Measurements from ENCODE around the gene DLST.
A peak's percentile ranks its signal among the peaks of the same experiment; 100 is the strongest.

Gene DLST

DNA sequence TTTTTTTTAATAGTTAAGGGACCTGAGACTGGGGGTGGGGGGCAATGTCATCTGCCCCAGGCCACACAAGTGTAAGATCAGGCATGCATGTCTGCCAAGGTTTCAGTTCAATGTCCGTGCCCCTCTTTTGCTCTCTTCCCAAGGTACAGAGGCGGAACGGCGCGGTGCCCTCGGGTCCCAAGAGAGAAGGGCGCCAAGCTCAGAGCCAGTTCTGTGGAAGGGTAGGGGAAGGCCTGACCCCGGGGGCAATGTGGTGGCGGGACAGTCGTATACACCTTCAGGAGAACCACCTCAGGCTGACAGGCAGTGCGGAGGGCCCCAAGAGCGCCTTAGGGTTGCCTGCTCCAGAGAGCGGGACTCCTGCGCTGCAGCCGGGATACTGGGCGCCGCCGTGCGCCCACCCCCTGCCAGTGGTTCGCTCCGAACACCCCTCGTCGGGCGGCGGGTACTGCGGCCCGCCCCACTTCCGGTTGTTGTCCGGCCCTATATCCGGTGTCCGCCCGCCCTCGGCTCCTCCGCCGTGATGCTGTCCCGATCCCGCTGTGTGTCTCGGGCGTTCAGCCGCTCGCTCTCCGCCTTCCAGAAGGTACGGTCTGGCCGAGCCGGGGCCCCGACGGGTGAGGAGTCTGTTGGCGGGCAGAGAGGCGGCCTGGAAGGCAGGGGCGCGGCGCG lies at the start of gene DLST:
Gene DLST (plus strand): TSS at position 486 of the 672 bp plus-strand sequence. CDS start 38 bp downstream, at position 524.
- DNase-seq, result peak; percentile 70

DNA sequence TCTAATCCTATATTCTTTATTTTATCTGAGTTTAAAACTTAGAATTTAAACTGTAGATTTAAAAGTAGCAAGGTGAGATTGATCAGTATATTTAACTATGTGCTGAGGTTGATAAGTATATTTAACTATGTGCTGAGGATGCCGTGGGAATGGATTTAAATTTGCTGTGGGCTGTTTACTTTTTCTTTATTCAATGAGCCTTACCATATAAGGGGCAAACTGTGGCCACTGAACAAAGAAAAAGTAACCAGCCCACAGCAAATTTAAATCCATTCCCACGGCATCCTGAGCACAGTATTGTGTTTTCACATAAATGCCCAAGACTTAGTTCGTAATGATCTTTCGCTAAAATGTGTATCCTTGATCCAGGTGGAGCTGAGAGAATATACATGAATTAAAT lies 48.9 kb upstream of the DLST start:
- DNase-seq, result no peak

DNA sequence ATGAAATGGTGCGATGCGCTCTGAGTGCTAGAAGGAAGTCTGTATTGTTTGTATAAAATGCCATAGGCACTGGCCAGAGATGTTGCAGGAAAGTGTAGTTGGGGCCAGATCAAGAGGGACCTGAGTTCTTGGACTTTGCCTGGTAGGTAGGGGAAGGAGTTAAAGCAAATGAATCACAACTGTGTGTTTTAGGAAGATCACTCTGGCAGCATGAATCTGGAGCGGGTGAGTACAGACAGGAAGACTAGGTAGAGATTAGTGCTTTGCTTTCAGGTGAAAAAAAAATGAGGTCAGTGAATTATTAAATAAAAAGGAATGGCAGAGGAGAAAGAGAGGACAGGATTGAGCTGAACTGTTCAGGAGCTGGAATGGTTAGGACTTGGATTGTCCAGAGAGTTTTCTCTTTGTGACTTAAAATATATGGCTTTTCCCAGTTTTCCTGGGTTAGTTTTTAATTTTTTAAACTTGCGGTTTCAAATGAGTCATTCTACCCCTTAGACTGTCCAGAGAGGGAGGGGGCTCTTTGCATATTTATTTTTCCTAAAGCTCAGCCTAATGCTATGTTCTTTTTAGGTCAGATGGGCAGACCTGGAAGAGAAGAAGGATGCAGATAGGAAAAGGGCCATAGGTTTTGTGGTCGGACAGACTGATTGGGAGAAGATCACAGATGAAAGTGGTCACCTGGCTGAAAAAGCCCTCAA lies 46.9 kb upstream of the DLST start:
- DNase-seq, result no peak

DNA sequence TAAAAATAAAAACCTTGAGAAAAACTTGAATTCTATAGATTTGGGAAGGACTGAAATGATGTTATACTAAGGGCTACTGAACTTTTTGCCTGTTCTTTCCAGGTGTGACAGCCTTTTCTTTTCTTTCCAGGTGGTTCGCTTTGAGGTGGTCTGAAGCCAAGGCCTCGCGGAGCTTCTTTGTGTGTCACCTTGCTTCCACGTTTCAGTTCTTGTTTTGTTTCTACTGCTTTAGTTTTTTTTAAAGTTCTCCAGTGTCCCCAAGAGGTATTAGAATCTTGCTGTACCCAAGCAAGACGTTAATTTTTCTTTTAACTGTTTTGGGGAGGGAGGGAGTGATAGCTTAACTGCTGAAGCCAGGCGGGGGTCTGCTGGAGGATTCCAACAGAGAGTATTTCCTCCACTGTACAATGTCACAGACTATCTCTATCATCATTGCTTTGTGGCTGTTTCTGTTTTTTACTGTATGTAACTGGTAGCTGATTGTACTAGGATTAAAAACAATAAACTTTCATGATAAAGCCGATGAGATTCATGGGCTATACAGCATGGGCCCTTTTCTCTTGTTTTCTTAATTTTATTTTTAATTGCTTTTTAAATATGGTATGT lies 46.0 kb upstream of the DLST start:
- DNase-seq, result no peak

DNA sequence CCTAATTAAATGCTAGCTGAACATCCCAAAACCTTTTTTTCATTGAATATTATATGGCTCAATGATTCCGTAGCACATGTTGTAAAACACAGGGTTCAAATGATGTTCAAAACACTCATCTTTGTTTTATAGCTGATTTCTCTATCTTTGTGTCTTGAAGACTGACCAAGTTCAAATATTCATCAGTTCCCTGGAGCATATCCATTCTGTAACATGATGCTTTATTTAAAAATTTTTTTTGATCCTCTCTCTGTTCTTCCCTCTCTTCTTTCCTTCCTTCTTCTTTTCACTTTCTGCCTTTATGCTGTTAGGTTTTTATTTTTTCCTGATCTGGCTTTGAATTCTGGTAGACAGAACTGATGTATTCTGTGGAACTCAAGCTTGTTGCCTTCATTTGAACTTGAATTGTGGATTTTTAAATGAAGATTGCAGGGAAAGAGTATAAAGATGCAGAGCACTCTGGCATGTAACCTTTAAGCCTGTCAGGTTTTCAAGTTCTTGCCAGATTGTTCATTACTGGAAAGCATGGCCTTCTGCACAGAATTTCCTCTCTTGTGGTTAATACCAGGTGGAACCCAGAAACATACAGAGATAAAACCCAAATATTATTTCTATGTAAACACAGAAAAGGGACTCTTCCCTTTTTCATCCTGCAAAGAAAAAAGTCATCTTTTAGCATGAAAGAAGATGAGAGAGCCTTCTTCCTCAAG lies 45.3 kb upstream of the DLST start:
- no peak for DNase-seq

DNA sequence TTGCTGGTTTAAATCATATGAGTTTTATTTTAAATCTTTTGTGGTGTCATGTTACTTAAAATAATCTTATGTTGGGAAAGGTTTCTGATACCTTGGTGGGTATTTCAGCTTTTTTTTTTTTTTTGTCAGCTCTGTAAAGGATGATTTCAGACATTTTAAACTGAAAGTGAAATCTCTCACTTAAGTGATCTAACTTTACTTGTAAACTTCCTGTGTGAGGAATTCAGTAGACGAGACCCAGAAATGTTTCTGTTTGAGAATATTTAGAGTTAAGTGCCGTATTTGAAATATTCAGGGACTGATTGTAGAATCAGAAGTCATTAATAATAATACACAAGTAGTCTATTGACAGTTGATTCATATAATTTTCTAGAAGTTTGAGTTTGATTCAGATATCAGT lies 43.5 kb upstream of the DLST start:
- DNase-seq, result no peak

DNA sequence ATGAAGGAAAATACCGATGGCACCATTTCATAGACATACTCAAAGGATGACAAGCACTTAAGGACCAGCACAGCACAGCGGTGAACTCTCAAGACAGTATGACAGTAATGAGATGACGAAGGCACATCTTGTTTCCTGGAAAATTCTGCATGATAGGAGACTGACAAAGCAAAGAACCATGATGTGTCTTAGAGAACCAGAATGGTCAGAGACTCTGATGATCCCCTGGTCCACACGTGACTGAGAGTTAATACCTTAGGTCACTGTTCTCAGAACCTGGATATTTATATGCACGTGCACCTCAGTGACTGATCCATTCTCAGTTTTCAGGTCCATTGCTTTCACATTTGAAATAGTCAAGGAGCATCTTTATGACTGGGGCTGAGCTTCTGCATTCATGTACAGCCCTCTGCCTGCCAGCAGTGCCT lies 41.1 kb upstream of the DLST start:
- DNase-seq, result no peak

DNA sequence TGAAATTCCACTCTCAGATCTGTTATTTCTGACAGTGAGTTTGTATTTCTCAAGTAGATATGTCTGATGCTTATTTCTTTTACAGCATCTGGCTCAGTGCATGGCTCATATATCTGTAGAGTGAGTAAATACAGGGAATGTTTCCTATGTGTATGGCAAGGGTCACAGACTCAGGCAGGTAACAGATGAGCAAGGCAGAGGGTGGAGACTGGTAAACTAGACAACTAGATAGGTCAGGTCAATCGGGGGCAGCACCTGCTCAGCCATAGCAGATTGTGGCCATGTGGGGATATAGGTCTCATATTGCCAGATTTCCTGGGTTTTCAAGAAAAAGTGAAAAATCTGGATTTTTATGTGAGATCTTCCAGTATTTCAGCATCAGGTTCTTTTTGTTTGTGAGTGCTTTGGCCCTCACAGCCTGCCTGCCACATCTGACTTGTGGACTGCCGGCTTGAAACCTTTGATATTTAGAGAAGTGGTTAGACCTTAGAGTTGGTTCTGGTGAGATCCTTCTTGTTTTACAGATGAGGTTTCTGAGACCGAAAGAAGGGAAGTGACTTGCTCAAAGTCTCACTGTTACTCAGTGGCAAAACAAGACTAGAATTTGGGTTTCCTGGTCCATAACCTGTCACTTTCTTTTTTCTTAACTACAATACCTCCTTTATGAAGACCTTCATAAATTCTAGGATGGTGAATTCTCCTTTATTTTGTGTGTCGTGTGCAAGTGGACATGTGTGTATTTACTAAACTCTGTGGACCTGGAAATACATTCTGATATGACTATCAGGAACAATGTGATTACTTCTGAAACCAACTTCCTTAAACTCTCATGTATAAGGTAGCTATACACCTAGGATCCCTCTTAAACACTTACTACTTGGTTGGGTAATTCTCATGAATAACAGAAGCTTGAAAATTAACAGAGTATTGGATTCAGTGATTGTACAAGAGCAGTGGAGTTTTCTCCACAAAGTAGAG lies 40.2 kb upstream of the DLST start:
- no peak for DNase-seq

DNA sequence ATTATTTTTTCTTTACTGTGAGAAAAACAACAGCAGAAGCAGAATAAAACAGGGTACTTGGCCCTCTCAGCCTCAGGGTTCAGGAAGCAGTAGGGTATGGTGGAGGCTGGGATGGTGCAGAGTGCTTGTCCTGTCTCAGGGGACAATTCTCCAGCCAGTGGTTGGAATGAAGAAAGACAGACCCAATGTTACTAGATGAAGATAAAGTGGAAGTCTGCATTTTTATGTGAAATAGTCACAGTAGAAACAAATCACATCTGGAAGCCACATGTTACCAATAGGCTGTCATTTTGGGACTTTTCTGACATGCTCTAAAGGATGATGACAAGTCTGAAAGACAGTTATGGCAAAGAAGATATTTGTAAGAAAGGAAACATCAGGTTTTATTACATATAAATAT lies 38.1 kb upstream of the DLST start:
- no peak for DNase-seq

DNA sequence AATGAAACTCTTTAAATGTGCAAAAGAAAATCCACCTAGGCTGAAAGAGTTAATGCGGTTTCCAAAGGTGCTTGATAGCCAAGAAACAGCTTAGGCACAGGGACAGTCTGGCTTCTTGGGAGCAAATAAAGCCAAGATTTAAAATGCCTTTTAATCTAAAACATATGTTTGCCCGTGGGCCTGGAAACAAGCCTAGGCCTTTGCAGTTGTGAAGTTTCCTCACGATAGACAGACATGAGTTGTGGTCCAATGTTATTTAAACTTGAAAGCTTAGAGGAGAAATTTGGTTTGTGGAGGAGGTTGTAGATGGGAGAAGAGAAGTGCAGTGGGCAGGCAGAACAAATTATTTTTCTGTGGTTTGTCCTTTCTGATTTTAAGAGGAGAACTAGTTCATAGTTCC lies 35.5 kb upstream of the DLST start:
- DNase-seq, result no peak

DNA sequence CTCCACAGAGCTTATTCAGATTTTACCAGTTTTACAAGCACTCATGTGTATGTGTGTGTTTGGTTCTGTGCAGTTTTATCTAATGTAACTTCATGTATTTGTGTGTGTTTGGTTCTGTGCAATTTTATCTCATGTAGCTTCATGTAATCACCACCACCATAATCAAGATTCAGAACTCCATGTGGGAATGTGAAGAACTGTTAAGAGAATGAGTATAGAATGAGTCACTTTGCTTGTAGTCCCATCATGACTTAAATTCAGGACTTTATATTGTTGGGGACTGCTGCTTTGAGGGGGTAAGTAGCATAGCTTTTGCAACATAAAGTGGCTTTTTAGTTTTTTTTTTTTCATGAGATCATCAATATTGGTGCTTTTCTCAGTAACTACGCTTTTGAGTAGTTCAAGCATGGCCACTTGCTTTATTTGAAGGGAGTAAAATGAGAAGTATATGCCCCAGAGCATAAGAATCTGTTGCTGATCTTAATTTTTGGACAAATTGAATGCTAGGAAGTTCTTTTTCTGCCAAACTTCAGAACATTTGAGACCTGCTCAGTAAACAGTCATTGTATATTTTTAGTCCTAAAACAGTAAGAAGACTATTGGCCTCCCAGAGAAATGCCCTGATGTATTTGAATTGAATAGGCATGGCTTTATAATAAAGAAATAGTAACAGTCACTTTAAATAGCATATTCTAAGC lies 34.6 kb upstream of the DLST start:
- no peak for DNase-seq

DNA sequence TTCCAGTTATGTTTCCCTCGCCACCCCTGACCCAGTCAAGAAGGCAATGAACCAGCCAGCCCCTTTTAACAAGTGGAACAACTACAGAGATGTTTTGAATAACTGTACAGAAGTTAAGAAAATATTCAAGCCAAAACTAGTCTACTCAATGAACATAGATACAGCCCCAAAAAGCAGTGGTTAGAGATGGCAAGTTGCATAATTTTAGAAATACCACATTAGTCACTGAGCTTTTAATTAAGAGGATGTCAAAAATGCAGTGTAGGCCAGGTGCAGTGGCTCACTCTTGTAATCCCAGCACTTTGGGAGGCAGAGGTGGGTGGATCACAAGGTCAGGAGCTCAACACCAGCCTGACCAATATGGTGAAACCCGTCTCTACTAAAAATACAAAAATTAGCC lies 32.9 kb upstream of the DLST start:
- DNase-seq, result no peak

DNA sequence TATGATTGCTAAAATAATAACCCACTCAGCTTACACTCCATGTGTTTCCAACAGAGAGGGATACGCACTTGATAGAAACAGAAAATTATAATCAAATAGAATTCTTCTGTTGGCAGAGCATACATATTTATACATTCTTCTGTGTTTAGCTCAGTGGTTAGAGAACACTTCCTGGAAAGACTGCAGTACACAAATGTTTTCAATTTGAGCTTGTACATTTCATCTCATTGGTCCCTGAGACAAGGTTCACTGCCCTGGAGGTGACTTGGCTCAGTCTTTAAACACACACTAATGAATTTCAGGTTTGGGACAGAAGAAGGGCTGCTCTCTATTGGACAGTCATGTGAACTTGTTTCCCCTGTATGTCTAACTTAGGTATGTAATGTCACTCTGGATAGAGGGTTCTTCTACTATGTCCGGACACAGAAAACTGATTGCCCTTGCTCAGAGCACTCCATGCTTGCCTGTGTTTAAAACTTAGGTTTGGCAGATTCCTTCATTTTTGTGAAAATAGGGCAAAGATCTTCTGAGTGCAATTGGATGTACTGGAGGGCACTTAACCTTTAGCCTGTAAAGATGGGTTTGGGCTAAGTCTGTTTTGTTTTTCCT lies 28.7 kb upstream of the DLST start:
- no peak for DNase-seq

DNA sequence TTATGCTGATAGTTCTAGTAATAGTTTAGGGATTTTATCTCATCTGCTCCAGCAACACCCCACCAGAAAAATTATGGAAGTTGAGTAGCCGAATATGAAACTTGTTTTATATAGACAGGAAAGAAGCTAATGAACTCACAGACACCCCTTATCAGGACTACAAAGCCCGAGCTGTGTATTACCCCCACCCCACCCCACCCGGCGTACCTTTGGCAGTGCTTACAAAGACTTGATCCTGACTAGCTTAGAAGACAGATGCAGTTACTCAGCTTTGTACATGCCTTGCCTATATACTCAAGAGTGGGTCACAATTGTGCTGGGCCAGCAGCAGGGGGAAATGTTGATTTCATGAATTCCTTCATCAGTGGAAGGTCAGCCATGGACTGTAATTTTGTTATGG lies 28.1 kb upstream of the DLST start:
- DNase-seq, result no peak

DNA sequence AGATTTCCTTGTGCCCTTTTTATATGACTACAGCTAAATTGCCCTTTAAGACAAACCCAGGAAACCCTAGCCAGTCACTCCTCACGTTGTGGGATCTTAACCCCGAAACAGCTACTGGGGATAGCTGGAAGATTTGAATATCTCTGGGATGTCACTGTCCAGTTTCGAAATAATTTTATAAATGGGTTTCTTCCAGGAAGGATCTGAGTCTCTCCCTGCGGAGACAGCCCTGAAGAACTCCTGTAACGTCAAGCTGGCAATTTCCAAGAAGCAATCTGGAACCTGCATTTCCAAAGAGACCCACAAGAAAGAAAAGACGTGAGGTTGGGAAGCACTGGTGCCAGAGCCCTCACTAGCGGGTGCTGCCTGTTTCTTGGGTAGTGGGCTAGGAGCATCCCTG lies 26.7 kb upstream of the DLST start:
- no peak for DNase-seq

DNA sequence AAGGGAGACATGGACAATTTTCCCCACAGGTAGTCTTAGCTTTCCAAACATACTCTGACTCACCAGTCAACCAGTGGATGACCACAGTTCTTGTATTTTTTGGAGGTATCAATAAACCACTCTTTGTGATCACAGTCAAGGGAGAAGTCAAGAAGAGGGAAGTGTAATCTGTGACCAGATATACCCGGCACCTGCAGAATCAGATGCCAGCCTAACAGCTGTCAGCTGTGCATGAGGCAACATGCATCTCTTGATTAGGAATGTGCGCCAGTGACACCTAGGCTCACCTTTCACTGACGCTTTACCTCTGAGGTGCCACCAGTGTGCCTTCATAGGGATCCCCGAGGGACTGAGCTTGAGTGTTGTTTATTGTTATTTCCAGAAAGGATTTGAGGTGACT lies 25.8 kb upstream of the DLST start:
- DNase-seq, result no peak

DNA sequence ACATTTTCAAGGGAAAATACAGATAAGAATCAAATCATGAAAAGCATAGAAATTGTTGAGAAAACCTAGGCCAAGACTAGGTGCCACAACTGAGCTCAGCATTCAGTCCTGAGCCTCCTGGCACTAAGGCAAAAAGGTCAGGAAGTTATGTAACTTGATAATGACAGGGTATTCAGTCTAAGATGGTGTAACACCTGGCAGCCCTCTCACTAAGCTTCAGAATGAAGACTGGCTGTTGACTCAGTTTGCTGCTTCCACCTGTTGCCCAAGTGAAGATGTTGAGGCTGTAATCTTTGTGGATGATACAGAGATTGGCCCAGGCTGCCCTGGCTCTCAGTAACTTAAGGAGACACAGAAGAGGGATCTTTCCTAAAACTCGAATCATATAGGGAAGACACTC lies 25.4 kb upstream of the DLST start:
- no peak for DNase-seq

DNA sequence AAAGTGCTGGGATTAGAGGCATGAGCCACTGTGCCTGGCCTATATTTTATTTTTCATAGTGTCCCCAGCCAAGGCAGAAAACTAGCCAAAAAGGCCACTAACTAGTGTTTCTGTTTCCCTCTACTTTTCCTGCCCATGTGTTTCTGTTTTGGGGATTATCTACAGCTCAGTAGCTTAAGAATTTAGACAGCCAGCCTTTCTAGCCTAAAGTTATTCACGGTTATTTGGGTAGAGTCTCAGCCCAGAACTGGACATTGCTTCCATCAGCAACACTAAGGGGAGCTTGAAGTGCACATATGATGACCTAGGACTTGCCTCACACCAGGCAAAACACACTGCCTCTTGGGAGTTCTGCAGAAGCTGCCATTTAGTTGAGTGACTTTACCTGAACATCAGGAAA lies 23.7 kb upstream of the DLST start:
- no peak for DNase-seq

DNA sequence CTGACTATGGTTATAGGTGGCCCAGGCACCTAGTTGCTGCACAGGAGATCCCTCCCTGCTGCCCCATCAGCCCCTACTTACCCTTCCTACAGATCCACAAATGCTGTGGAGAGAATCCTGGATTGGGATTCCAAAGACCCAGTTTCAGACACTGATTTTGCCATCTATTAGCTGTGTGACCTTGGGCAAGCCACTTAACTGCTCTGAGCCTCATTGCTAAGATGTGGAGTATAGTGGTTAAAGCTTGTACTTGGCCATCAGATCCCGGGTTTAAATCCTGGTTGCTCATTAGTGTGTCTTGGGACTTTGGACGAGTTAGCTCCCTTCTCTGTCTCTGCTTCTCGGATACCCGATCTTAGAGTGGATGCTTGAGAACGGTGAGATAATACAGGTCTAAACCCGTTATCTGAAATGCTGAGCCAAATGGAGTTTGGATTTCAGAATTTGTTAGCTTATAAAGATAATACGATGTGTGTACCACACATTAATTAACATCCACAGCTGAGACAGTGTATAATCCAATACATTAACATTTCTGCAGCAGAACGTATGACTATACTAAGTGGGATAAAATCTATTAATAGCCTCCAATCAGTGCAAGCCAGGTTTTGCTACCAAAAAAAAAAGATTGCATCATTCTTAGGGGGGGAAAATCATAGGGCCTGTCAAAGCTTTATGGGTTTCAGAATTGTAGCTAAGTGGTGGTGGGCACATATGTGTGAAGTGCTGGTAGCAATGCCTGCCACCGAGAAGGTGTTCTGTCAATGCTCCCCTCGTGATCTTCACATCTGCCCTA lies 21.8 kb upstream of the DLST start:
- DNase-seq, result no peak

DNA sequence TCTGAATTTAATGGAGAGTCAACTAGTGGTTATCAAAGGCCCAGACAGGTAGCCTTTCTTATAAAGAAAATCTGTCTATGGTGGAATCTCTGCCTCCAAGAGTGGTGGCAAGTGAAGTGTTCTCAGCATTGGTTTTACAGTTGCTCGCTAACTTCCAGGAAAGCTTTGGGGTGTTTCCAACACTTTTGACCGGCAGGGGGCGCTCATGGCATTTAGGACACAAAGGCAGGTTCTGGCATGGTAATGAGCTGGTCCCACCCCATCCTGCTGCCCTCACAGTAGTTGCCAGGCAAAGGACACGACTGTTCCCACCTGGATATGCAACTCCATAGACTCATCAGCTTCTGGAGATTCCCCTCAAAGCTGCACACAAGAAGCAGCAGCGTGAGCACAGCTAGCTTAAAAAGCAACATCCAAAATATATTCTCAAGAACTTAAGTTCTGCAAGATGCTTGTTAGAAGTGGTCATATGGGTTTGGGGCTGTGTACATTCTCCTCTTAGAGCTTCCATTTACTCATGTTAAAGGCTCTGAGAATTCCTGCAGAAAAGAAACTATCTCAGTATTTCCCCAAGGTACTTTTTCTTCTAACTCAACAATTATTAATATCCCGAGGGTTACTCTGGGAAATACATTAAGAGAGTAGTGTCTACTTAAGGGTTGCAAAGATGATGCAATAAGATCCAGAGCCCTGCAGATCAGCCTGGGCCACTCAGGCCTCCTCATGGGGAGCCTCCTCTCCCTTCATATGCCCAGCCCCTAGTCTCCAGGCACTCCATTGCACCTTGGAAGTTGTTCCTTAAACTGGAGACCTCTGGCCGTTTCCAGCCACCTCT lies 20.6 kb upstream of the DLST start:
- DNase-seq, result peak; percentile 63
